C4-2B (cell line): Measurements from ENCODE around the gene ZNF407.

Source experiments
- H3K27ac ChIP-seq: fragments of 450-650 bp; 2 replicates; pipeline ENCODE4 v1.5.1; 2017
- CTCF ChIP-seq: fragments of 450-650 bp; conservative IDR thresholded peaks from 2 replicates; pipeline ENCODE4 v1.5.1; 2017; ENCODE audit warnings: mild to moderate bottlenecking
- ZFX ChIP-seq: fragments of 450-650 bp; IDR thresholded peaks from 2 replicates; pipeline ENCODE4 v1.6.1; 2017

The ZNF407 gene

GRCh38 chr18:75010278-75010677 lies 412.6 kb downstream of the ZNF407 start:
- TF ChIP-seq ZFX = no peak
- TF ChIP-seq CTCF = no peak
- H3K27ac ChIP-seq = no peak overlapping the region

DNA sequence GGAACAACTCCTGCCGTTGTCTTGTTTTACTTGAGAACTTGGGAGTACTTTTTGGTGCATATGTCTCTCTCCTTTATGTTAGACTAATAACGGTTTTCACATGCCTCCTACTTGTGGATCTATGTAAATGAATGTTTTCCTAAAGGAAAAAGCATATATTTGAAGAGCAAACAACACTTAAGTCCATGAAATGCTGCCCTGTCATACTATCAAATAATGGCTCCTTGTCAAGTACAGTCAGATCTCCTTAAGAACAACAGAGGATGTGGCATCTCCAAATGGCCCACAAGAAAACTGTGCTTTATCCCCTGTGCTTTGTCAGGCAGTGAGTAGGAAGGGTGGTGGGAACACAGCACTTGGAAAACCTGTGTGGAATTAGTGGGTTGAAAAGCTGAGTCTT lies 413.0 kb downstream of the ZNF407 start:
- H3K27ac ChIP-seq = no peak overlapping the region
- TF ChIP-seq ZFX (no peak), CTCF (no peak)

- TF ChIP-seq CTCF (no peak), ZFX (no peak)
- H3K27ac ChIP-seq = no peak overlapping the region
Observed at GRCh38 chr18:75016025-75016717, 418.5 kb downstream of the ZNF407 start.

DNA sequence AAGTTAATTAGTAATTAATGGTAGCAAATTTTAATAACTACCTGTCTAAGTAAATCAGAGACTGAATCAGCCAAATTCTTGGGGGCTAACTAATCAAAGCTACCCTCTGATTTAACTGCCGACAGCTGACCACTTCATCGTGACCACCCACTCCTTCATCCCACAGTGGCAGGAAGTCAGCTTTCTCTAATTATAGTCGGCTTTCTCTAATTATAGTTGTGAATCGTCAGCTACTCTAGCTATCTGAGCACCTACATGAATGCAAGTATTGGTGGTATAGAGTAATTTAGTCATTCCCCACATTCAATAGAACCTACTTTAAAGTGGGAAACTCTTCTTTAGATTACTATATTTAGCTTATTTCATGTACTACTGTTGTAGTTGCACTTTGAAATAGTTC lies 425.8 kb downstream of the ZNF407 start:
- no peak overlapping the region for H3K27ac ChIP-seq
- TF ChIP-seq ZFX (no peak), CTCF (no peak)

- no peak for TF ChIP-seq ZFX
- no peak for TF ChIP-seq CTCF
- H3K27ac ChIP-seq = no peak overlapping the region
Observed at GRCh38 chr18:75024871-75025270, 427.2 kb downstream of the ZNF407 start.

GRCh38 chr18:75025573-75025972 lies 427.9 kb downstream of the ZNF407 start:
- no peak for TF ChIP-seq ZFX
- H3K27ac ChIP-seq = no peak overlapping the region

DNA sequence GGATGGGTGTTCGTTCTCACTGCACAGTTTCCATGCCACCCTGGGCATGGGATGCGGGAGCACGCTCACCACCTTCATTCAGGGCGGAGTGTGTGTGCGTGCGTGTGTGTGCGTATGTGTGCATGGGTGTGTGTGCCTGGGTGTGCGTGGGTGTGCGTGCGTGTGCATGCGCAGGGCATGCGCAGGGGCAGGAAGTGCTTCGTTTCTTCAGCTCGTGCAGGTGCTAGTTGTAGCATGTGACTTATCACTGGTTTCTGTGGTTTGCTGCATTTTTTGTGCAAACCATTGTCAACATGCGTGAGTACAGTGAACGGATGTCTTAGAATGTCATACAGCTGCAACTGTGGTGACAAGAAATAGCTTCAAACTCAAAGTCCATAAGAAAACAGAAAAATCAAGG lies 431.8 kb downstream of the ZNF407 start:
- no peak overlapping the region for H3K27ac ChIP-seq
- TF ChIP-seq ZFX (no peak), CTCF (no peak)

GRCh38 chr18:75031717-75032317 lies 434.1 kb downstream of the ZNF407 start:
- TF ChIP-seq CTCF (no peak), ZFX (no peak)
- H3K27ac ChIP-seq = no peak overlapping the region
